ENCODE measurements around the gene ZNF691.
"Not testable (repeated sequence)": the region's sequence is repeated elsewhere in the genome, so short reads cannot be mapped to it uniquely, and the experiment has no call there.

The ZNF691 gene

DNA sequence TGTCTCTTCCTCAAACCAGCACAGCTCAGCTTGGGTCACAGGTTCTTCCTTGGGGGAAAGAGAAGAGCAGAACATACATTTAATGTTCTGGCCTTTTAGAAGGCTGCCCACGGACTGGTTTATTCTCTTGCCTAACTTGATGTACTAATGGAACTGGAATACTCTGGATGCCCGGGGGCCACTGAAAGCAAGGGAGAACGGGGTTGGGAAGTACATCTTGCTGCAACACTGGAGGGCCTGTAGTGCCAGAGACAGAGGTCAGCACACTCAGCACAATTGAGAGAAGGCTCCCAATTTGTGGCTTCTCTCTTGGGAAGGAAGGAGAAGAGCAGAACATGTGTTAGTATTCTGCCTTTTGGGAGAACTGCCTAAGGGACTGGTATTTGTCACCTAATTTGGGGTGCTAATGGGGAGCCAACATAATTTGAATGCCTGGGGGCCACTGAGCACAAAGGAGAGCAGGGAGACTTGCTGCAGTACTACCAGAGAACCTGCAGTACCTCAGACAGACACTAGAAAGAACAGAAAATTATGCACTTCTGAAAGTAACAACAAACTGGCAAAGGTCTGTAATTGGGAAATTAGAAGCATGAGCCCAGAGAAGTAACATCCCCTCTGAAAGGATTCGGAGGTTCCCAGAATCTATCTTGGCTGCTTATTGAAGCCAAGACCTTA, 14.1 kb downstream of the ZNF691 start:
- Histone ChIP-seq H3K79me2 (ENCODE audit: control insufficient read depth, insufficient read depth, low read length, unreplicated experiment) (no peaks in the 10 kb centered on the region), H3K4me1 (ENCODE audit: control insufficient read depth, insufficient read depth, low read length, unreplicated experiment) (no peaks in the 10 kb centered on the region), H3K27me3 (ENCODE audit: insufficient read depth, low read length) (peaks cover 50% of the 10 kb centered on the region), H2AFZ (ENCODE audit: low read length, unreplicated experiment) (no peak overlapping the region), H3K4me3 (ENCODE audit: low read depth, low read length) (no peak overlapping the region), H3K36me3 (ENCODE audit: insufficient read depth, low read length) (no peaks in the 10 kb centered on the region), H3K27ac (ENCODE audit: low read depth, low read length) (no peak overlapping the region)

DNA sequence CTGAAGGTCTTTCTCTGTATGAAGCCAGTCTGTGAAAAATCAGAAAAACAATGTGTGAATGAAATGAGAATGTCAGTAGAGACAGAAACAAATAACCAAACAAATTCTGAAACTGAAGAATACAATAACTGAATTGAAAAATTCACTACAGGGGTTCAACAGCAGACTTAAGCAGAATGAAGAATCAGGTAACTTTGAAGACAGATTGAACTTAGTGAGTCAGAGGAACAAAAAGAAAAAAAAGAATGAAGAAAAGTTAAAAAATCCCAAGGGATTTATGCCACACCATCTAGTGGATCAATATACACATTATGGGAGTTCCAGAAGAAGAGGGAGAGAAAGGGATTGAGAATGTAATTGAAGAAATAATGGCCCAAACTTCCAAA, 14.6 kb downstream of the ZNF691 start:
- Histone ChIP-seq H3K27ac (ENCODE audit: low read depth, low read length) (no peak overlapping the region), H3K4me1 (ENCODE audit: control insufficient read depth, insufficient read depth, low read length, unreplicated experiment) (no peaks in the 10 kb centered on the region), H3K36me3 (ENCODE audit: insufficient read depth, low read length) (no peaks in the 10 kb centered on the region), H3K79me2 (ENCODE audit: control insufficient read depth, insufficient read depth, low read length, unreplicated experiment) (no peaks in the 10 kb centered on the region), H3K4me3 (ENCODE audit: low read depth, low read length) (no peak overlapping the region), H3K27me3 (ENCODE audit: insufficient read depth, low read length) (peaks cover 55% of the 10 kb centered on the region), H2AFZ (ENCODE audit: low read length, unreplicated experiment) (no peak overlapping the region)

DNA sequence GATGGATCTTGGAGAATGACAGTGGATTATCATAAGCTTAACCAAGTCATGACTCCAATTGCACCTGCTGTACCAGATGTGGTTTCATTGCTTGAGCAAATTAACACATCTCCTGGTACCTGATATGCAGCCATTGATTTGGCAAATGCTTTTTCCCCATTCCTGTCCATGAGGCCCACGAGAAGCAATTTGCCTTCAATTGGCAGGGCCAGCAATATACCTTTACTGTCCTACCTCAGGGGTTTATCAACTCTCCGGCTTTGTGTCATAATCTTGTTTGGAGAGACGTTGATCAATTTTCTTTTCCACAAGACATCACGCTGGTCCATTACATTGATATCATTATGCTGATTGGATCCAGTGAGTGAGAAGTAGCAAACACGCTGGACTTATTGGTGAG, 20.1 kb downstream of the ZNF691 start:
- Histone ChIP-seq H3K36me3 (ENCODE audit: insufficient read depth, low read length) (no peaks in the 10 kb centered on the region), H3K27me3 (ENCODE audit: insufficient read depth, low read length) (peaks cover 54% of the 10 kb centered on the region), H3K4me1 (ENCODE audit: control insufficient read depth, insufficient read depth, low read length, unreplicated experiment) (no peaks in the 10 kb centered on the region), H3K4me3 (ENCODE audit: low read depth, low read length) (no peak overlapping the region), H3K27ac (ENCODE audit: low read depth, low read length) (no peak overlapping the region), H3K79me2 (ENCODE audit: control insufficient read depth, insufficient read depth, low read length, unreplicated experiment) (no peaks in the 10 kb centered on the region), H2AFZ (ENCODE audit: low read length, unreplicated experiment) (no peak overlapping the region)

DNA sequence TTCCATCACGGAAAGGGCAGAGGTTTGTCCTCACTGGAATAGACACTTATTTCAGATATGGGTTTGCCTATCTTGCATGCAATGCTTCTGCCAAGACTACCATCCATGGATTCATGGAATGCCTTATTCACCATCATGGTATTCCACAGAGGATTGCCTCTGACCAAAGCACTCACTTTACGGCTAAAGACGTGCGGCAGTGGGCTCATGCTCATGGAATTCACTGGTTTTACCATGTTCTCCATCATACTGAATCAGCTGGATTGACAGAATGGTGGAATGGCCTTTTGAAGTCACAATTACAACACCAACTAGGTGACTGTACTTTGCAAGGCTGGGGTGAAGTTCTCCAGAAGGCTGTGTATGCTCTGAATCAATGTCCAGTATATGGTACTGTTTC, 22.1 kb downstream of the ZNF691 start:
- H2AFZ ChIP-seq (ENCODE audit: low read length, unreplicated experiment); H3K4me1 ChIP-seq (ENCODE audit: control insufficient read depth, insufficient read depth, low read length, unreplicated experiment); H3K36me3 ChIP-seq (ENCODE audit: insufficient read depth, low read length); H3K79me2 ChIP-seq (ENCODE audit: control insufficient read depth, insufficient read depth, low read length, unreplicated experiment); H3K27ac ChIP-seq (ENCODE audit: low read depth, low read length); H3K4me3 ChIP-seq (ENCODE audit: low read depth, low read length): not testable (repeated sequence)
- peaks cover 49% of the 10 kb centered on the region for H3K27me3 ChIP-seq (ENCODE audit: insufficient read depth, low read length)

DNA sequence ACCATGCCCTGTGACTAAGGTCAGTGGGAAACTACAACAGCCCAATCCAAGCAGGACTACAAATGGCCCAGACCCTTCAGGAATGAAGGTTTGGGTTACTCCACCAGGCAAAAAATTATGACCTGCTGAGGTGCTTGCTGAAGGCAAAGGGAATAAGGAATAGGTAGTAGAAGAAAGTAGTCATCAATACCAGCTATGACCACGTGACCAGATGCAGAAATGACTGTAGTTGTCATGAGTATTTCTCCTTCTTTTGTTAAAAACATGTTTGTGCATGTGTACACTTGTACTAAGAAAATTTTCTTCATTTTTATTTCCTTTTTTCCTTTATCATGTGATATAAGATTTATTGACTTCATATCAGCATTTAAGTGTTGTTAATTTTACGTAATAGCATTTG, 22.8 kb downstream of the ZNF691 start:
- not testable (repeated sequence) for H2AFZ ChIP-seq (ENCODE audit: low read length, unreplicated experiment); H3K4me3 ChIP-seq (ENCODE audit: low read depth, low read length); H3K79me2 ChIP-seq (ENCODE audit: control insufficient read depth, insufficient read depth, low read length, unreplicated experiment); H3K4me1 ChIP-seq (ENCODE audit: control insufficient read depth, insufficient read depth, low read length, unreplicated experiment); H3K36me3 ChIP-seq (ENCODE audit: insufficient read depth, low read length); H3K27ac ChIP-seq (ENCODE audit: low read depth, low read length)
- H3K27me3 ChIP-seq (ENCODE audit: insufficient read depth, low read length): peaks cover 50% of the 10 kb centered on the region

DNA sequence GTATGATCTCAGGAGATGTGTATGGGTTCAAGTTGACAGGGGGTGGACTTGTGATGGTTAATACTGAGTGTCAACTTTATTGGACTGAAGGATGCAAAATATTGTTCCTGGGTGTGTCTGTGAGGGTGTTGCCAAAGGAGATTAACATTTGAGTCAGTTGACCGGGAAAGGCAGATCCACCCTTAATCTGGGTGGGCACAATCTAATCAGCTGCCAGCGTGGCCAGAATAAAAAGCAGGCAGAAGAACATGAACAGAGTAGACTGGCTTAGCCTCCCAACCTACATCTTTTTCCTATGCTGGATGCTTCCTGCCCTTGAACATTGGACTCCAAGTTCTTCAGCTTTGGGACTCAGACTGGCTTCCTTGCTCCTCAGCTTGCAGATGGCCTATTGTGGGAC, 23.3 kb downstream of the ZNF691 start:
- not testable (repeated sequence) for H3K4me3 ChIP-seq (ENCODE audit: low read depth, low read length); H3K27ac ChIP-seq (ENCODE audit: low read depth, low read length); H2AFZ ChIP-seq (ENCODE audit: low read length, unreplicated experiment); H3K4me1 ChIP-seq (ENCODE audit: control insufficient read depth, insufficient read depth, low read length, unreplicated experiment); H3K36me3 ChIP-seq (ENCODE audit: insufficient read depth, low read length); H3K79me2 ChIP-seq (ENCODE audit: control insufficient read depth, insufficient read depth, low read length, unreplicated experiment)
- peaks cover 49% of the 10 kb centered on the region for H3K27me3 ChIP-seq (ENCODE audit: insufficient read depth, low read length)

DNA sequence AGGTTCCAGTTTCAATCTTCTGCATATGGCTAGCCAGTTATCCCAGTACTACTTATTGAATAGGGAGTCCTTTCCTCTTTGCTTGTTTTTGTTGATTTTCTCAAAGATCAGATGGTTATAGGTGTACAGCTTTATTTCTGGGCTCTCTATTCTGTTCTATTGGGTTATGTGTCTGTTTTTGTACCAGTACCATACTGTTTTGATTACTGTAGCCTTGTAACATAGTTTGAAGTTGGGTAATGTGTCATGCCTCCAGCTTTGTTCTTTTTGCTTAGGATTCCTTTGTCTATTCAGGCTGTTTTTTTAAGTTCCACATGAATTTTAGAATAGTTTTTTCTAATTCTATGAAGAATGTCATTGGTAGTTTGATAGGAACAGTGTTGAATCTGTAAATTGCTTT, 26.7 kb downstream of the ZNF691 start:
- peaks cover 58% of the 10 kb centered on the region for H3K27me3 ChIP-seq (ENCODE audit: insufficient read depth, low read length)
- not testable (repeated sequence) for H3K36me3 ChIP-seq (ENCODE audit: insufficient read depth, low read length)

DNA sequence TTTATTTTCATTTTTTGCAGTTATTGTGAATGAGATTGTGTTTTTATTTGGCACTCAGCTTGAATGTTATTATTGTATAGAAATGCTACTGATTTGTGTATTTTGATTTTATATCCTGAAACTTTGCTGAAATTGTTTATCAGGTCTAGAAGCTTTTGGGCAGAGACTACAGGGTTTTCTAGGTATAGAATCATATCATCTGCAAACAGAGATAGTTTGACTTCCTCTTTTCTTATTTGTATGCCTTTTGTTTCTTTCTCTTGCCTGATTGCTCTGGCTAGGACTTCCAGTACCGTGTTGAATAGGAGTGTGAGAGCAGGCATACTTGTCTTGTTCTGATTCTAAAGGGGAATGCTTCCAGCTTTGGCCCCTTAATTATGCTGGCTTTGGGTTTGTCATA, 27.3 kb downstream of the ZNF691 start:
- H3K4me1 ChIP-seq (ENCODE audit: control insufficient read depth, insufficient read depth, low read length, unreplicated experiment): no peaks in the 10 kb centered on the region
- H3K4me3 ChIP-seq (ENCODE audit: low read depth, low read length): no peak overlapping the region
- H3K27me3 ChIP-seq (ENCODE audit: insufficient read depth, low read length): peaks cover 62% of the 10 kb centered on the region
- no peaks in the 10 kb centered on the region for H3K36me3 ChIP-seq (ENCODE audit: insufficient read depth, low read length)
- H3K27ac ChIP-seq (ENCODE audit: low read depth, low read length): no peak overlapping the region
- H2AFZ ChIP-seq (ENCODE audit: low read length, unreplicated experiment): no peak overlapping the region
- no peaks in the 10 kb centered on the region for H3K79me2 ChIP-seq (ENCODE audit: control insufficient read depth, insufficient read depth, low read length, unreplicated experiment)

More for the DNA sequence above, 26.7 kb downstream of the ZNF691 start:
- H3K27ac ChIP-seq (ENCODE audit: low read depth, low read length); H2AFZ ChIP-seq (ENCODE audit: low read length, unreplicated experiment); H3K4me1 ChIP-seq (ENCODE audit: control insufficient read depth, insufficient read depth, low read length, unreplicated experiment); H3K79me2 ChIP-seq (ENCODE audit: control insufficient read depth, insufficient read depth, low read length, unreplicated experiment); H3K4me3 ChIP-seq (ENCODE audit: low read depth, low read length): not testable (repeated sequence)

DNA sequence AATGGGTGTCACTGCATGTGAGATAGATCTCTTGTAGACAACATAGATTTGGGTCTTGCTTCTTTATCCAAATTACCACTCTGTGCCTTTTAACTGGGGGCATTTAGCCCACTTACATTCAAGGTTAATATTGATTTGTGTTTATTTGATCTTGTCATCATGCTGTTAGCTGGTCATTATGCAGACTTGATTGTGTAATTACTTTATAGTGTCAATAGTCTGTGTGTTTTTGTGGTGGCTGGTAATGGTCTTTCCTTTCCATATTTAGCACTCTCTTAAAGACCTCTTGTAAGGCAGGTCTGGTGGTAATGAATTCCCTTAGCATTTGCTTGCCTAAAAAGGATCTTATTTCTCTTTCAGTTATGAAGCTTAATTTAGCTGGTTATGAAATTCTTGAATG, 29.6 kb downstream of the ZNF691 start:
- H3K79me2 ChIP-seq (ENCODE audit: control insufficient read depth, insufficient read depth, low read length, unreplicated experiment): no peaks in the 10 kb centered on the region
- H3K36me3 ChIP-seq (ENCODE audit: insufficient read depth, low read length): no peaks in the 10 kb centered on the region
- no peak overlapping the region for H2AFZ ChIP-seq (ENCODE audit: low read length, unreplicated experiment)
- no peak overlapping the region for H3K27ac ChIP-seq (ENCODE audit: low read depth, low read length)
- H3K4me1 ChIP-seq (ENCODE audit: control insufficient read depth, insufficient read depth, low read length, unreplicated experiment): no peaks in the 10 kb centered on the region
- H3K27me3 ChIP-seq (ENCODE audit: insufficient read depth, low read length): peaks cover 78% of the 10 kb centered on the region
- H3K4me3 ChIP-seq (ENCODE audit: low read depth, low read length): no peak overlapping the region

DNA sequence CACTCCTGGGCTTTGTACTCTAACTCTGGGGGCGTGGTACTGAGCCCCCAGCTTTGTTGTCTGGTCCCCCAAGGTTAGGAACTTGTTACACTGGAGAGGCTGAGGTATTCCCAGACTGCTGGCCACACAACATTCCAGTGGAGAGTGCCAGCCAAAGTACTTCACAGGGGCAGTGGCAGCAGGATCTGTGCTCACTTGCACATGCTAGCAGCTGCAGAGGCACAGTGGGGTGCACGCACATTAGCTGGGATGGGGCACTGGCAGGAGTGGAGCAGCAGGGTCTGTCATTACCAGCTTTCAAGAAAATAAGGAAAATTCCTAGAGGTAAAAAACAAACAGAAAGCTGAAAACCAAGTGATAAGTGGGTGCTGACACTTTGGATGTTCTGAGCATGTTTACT, 31.0 kb downstream of the ZNF691 start:
- H3K4me3 ChIP-seq (ENCODE audit: low read depth, low read length): no peak overlapping the region
- H2AFZ ChIP-seq (ENCODE audit: low read length, unreplicated experiment): no peak overlapping the region
- H3K4me1 ChIP-seq (ENCODE audit: control insufficient read depth, insufficient read depth, low read length, unreplicated experiment): no peaks in the 10 kb centered on the region
- peaks cover 71% of the 10 kb centered on the region for H3K27me3 ChIP-seq (ENCODE audit: insufficient read depth, low read length)
- no peaks in the 10 kb centered on the region for H3K79me2 ChIP-seq (ENCODE audit: control insufficient read depth, insufficient read depth, low read length, unreplicated experiment)
- no peak overlapping the region for H3K27ac ChIP-seq (ENCODE audit: low read depth, low read length)
- no peaks in the 10 kb centered on the region for H3K36me3 ChIP-seq (ENCODE audit: insufficient read depth, low read length)

DNA sequence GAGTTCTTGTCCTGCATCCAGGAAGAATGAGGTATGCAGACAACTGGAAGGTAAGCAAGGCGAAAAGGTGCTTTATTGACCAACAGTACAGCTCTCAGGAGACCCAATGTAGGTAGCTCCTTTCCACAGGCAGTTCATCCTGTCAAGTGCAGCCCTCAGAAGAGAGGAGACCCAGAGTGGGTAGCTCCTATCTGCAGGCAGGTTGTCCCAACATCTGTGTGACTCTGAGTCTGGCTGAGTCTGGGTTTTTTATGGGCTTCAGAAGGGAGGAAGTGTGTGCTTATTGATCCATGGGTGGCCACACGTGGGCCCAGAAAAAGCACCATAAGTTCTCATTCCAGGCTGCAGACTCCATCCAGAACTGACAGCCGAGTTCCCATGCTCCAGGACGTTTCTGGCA, 34.0 kb downstream of the ZNF691 start:
- Histone ChIP-seq H3K36me3 (ENCODE audit: insufficient read depth, low read length) (no peaks in the 10 kb centered on the region), H3K27me3 (ENCODE audit: insufficient read depth, low read length) (peaks cover 63% of the 10 kb centered on the region), H2AFZ (ENCODE audit: low read length, unreplicated experiment) (no peak overlapping the region), H3K4me3 (ENCODE audit: low read depth, low read length) (no peak overlapping the region), H3K27ac (ENCODE audit: low read depth, low read length) (no peak overlapping the region), H3K79me2 (ENCODE audit: control insufficient read depth, insufficient read depth, low read length, unreplicated experiment) (no peaks in the 10 kb centered on the region), H3K4me1 (ENCODE audit: control insufficient read depth, insufficient read depth, low read length, unreplicated experiment) (no peaks in the 10 kb centered on the region)

Measured in ACC112 (cell line).